Suprapubic skin (tissue), 4 donors: ENCODE measurements around the gene HLA-DOA.

Experiments
- CTCF ChIP-seq, 2 donors: fragments of 200-600 bp in 1 of 2; fragments of 450-650 bp in 1 of 2; sonication (generic) in 1 of 2; IDR thresholded peaks; one replicate each; pipeline ENCODE4 v1.5.1; 2016 to 2019; ENCODE audit warnings: antibody characterized with exemption in 2 of 2, mild to moderate bottlenecking in 1 of 2, moderate library complexity in 1 of 2
- EP300 ChIP-seq: sonication (generic); formaldehyde crosslinking; IDR thresholded peaks from one replicate; pipeline ENCODE4 v1.6.1; 2017; ENCODE audit warnings: antibody characterized with exemption
- POLR2A ChIP-seq, 2 donors: fragments of 450-650 bp; IDR thresholded peaks; one replicate each; pipeline ENCODE4 v1.6.1; 2017; ENCODE audit warnings: antibody characterized with exemption in 2 of 2, mild to moderate bottlenecking in 2 of 2, moderate library complexity in 2 of 2
- POLR2AphosphoS5 ChIP-seq, 3 donors: sonication (generic); formaldehyde crosslinking; IDR thresholded peaks; one replicate each; pipeline ENCODE4 v1.6.1; 2017; ENCODE audit warnings: antibody characterized with exemption in 3 of 3

GRCh38 chr6:33008944-33009861 is at the start of gene HLA-DOA:
- no peak for TF ChIP-seq EP300
- no peak for TF ChIP-seq CTCF (IDR thresholded peaks at IDR 0.05)
- TF ChIP-seq POLR2A (IDR thresholded peaks at IDR 0.05): no peak
- TF ChIP-seq POLR2AphosphoS5 (IDR thresholded peaks at IDR 0.05): no peak
